Measurements from ENCODE around the gene B2M. TPM values are rescaled to one million over a fixed set of nuclear protein-coding genes. Genes with fewer than 3 reads are reported as not detected.

B2M gene
- total and polyA plus RNA-seq, 2 of the 13 experiments (the other 11 are each of a cell fraction or from before 2014, with no cell fraction given): 784 to 857 TPM

- intact Hi-C loops (cut with micrococcal nuclease; ENCODE audit: unreplicated experiment): no loop called here
- Histone ChIP-seq H3K36me3 (replicated peaks in 1 of 2; ENCODE audit: control insufficient read depth in 1 of 2, insufficient read depth in 2 of 2, low read length in 2 of 2) (peaks cover 8 to 29% of the 10 kb centered on the region in 2 experiments), H3K27ac (ENCODE audit: extremely low read length, insufficient read depth, low read length) (no peak overlapping the region), H3K9ac (ENCODE audit: insufficient read depth, low read depth, low read length) (peak overlapping the region; percentile 94), H3K9me3 (ENCODE audit: low read length) (no peaks in the 10 kb centered on the region), H3K27me3 (ENCODE audit: control insufficient read depth in 1 of 2, insufficient read depth in 2 of 2, low read length in 2 of 2) (no peaks in the 10 kb centered on the region; a peak in 1 of 5 replicates), H2AFZ (ENCODE audit: low read length) (no peak overlapping the region), H3K79me2 (ENCODE audit: insufficient read depth, low read length) (peaks cover 39% of the 10 kb centered on the region), H4K20me1 (ENCODE audit: insufficient read depth, low read length) (peaks cover 17% of the 10 kb centered on the region; the same call in 1 of the 2 replicates), H3K4me1 (ENCODE audit: insufficient read depth, low read length) (peaks cover 23% of the 10 kb centered on the region), H3K4me3 (replicated peaks in 1 of 3; ENCODE audit: insufficient read depth in 1 of 3, low read depth in 2 of 3, low read length in 3 of 3) (peak overlapping the region; percentile 85 to 99 (median 96)), H3K4me2 (ENCODE audit: low read depth, low read length) (peak overlapping the region; percentile 88)
- DNase-seq (ENCODE audit: low spot score) (peak; percentile 27), ATAC-seq (no peak), FAIRE-seq (no peak)
- CTCF ChIA-PET (ENCODE audit: low intra/inter-chr PET ratio, low total read pairs): interaction anchor here (0.9 kb wide), 1 partner anchor 25 kb away, joined by 5 read pairs; no protein-coding TSS in a partner anchor
- in situ Hi-C loops (cut with HindIII; ENCODE audit: extremely low pct_ligation_motif_present, low pct_unique_long_range_greater_than_20kb): no loop called here
- BruUV-seq (replicated peaks): no TSS peak
- 85% methylated on average over 5 of the region's 5 CpGs for WGBS (ENCODE audit: low lambda C conversion rate)
- POLR2A ChIA-PET: interaction anchor here (0.6 to 6.6 kb wide), 6 partner anchors 8 to 50 kb away, joined by 3 to 157 read pairs (median 30); partner anchors contain the start of genes SPG11 and TRIM69
- TF ChIP-seq NCOA2 (CRISPR knock-in tag; IDR thresholded peaks at IDR 0.05): no peak
- peak; percentile 17; the same call in 1 of the 2 replicates for TF ChIP-seq SMC3 (IDR thresholded peaks at IDR 0.05; ENCODE audit: low read length)
- TF ChIP-seq CTCF (CRISPR knock-in tag; IDR thresholded peaks at IDR 0.05): peak; percentile 50
- no peak for TF ChIP-seq SNAPC2 (CRISPR knock-in tag; IDR thresholded peaks at IDR 0.05)
- TF ChIP-seq SMARCC2 (IDR thresholded peaks at IDR 0.05): no peak
- 0 out of 2 replicates have a peak, but pooled peaks have one; percentile 23 for TF ChIP-seq ARID3A (IDR thresholded peaks at IDR 0.05; ENCODE audit: low read depth, low read length)
- TF ChIP-seq HNRNPUL1 (IDR thresholded peaks at IDR 0.05; ENCODE audit: low read depth, low read length): no peak
- peak; percentile 46; the same call in 1 of the 2 replicates for TF ChIP-seq STAG1 (CRISPR knock-in tag; IDR thresholded peaks at IDR 0.05)
- TF ChIP-seq POLR2G (IDR thresholded peaks at IDR 0.05; ENCODE audit: low read depth, low read length): no peak
- TF ChIP-seq RBFOX2 (IDR thresholded peaks at IDR 0.05; ENCODE audit: low read depth, low read length): 0 out of 2 replicates have a peak, but pooled peaks have one; percentile 20
- TF ChIP-seq CAMTA2 (CRISPR knock-in tag; IDR thresholded peaks at IDR 0.05; ENCODE audit: borderline replicate concordance): no peak
Measured at GRCh38 chr15:44713006-44713966, 2.0 kb downstream of the B2M start.
